HG03342 (cell line): ENCODE measurements around the gene CNPY1.

Source experiments
- ATAC-seq: cut with Tn5 transposase; IDR thresholded peaks from one replicate; pipeline ENCODE4 v1.9.1; 2021; ENCODE audit warnings: mild to moderate bottlenecking, moderate library complexity; ENCODE audit not compliant: unreplicated experiment

Gene CNPY1

DNA sequence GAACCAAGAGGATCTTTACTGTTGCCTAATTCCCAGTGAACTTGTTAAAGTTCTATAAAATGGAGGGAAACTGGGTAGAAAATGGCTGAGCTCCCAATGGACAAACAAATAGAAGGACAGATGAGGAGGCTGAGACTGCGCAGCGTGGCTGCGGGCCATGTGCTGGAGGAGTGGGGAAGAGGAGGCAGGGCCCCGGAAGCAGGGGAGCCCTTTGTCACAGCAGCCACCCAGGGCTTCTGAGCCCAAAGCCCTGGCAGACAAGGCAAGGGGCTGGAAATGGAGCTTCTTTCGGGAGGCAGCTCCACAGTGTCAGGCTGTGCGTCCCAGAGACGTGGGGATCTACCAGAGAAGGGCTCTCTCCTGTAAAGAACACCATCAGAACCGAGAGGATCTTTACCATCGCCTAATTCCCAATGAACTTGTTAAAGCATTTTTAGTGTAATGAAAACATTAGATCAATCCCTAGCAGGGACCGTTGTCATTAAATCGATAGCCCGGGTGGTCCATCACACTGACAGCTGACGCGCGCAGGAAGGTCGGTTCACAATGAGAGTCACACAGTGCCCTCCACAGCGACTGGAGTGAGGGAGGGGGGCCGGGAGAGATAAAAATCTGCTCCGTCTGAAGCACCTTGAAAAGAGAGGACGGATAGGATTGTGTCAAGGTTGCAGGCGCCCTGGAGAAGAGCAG is 14.0 kb upstream of the CNPY1 start:
- ATAC-seq, result no peak

DNA sequence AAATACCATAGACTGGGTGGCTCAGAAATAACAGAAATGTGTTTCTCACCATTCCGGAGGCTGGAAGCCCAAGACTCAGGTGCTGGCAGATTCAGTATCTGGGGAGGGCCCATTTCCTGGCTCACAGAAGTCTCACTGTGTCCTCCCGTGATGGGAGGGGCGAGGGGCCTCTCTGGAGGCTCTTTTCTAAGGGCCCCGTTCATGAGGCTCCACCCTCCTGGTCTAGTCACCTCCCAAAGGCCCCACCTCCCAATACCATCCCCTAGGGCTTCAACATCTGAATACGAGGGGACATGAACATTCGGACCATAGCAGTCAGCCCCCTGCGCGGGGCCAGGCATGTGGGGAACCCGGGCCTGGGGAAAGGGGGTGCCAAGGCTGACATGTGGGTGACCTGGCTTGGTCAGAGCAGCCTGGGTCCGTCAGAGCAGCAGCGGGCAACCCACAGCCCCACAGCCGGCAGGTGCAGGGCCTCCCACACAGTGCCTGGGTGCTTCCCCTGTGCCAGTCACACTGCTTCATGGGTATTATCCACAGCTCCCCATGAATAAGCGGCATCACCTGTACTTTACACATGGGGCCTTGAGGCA is 13.3 kb upstream of the CNPY1 start:
- no peak for ATAC-seq

DNA sequence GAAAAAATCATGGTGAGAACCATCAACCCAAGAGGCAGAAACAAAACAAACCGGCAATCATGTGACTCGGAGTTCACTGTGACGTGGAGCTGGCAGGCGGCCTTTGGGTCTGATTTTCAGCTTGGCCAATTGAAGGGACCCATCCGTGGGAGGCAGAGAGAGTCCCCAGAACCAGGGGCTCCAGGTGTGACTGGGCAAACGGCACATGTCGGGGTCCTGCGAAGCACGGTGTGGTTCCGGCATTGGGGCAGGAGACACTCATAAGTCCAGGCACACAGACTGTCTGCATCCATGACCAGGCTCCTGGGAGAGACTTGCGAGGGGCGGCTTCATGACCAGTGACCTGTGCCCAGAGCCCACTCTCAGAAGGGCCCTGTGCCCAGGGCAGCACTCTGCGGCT is 12.6 kb upstream of the CNPY1 start:
- no peak for ATAC-seq

DNA sequence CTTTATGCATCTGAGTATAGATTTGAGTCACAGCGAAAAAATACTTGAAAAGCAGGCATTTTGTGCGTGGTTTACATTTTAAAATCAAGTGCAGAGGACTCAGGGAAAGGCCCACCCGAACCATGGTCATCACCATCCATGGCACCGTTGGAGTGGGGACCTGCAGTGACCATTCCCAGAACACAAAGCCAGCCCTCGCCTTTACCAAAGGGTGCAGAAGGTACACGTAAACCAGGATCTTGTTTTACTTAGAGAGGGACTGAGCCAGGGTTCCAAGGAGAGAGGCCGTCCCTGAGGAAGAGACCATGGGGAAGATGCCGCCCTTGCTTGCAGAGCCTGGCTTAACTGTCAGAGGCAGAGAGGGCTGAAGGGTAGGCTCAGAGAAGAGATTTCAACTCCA is 12.0 kb upstream of the CNPY1 start:
- no peak for ATAC-seq

DNA sequence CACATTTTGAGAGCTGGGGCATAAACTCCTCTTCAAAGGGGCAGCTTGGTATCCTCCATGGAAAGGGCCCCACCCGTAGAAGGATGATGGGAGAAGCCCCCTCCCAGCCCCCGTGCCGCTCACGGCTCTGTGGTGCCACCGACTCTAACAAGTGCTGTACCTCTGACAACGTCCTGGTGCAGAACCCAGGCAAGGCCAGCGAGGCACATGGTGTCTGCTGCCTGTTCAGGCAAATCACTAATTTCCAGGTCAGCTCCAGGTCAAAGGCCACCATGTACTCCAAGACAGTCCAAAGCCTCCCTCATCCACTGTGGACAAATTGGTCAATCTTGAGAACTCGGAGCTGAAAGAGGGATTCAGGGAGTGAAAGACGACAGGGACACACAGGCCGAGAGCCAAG is 11.4 kb upstream of the CNPY1 start:
- no peak for ATAC-seq

DNA sequence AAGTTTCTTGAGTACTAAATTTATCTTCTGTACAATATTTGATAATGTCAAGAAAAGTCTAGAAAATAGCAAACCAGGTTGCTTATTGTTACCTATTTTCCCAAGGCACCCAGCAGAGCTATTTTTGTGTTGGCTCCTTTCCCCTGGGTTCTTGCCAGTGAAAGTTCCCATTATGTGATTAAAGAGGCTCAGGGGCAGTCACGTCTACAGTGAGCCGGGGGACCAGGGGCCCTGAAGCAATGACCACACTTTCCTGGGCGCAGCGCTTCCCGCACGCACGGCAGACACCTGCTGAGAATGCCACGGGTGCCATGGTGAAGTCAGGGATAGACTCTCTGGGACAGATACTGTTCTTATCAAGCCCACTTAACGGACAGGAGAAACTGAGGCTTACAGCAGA is 10.4 kb upstream of the CNPY1 start:
- no peak for ATAC-seq

DNA sequence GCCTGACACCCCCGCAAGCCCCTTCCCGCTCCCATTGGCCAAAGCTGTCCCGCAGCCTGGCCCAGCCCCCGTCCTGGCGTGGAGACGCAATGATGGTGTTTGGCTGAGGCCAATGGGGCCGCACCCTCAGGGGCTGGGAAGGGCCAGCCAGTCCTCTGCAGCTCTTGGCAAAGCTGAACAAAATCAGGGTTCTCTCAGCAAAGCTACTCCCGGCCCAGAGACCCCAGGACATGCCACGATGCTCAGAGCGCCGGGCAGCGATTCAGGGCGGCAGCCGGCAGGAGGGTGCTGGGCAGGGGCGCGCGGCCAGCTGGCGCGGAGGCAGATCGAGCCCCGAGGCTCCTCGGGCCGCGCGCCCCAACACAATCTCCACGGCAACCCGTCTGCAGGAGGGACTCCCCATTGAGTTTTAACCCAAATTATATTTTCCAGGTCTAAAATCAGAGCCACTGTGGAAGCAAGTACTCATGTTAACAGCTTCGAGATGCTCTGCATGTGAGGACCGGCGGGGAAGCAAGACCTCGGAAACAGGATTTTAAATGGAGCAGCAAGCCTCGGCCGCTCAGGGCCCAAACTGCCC is 8.8 kb upstream of the CNPY1 start:
- no peak for ATAC-seq

DNA sequence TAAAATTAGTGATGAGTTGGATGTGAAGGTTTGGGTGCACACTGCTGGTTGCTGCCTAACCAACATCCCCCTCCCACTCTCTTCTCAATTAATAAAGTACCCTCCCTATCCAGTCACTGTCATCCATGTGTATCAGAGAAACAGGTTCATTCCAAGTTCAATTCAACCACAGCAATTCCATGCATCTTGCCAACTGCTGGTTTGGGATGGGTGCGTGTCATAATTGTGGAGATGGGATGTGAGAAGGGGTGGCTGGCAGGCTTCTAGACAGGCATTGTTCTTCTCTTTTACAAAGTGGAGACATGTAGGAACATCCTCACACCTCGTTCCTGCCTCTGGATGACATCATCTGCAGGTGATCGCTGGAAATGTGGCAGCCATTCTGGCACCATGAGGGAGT is 7.5 kb upstream of the CNPY1 start:
- no peak for ATAC-seq

DNA sequence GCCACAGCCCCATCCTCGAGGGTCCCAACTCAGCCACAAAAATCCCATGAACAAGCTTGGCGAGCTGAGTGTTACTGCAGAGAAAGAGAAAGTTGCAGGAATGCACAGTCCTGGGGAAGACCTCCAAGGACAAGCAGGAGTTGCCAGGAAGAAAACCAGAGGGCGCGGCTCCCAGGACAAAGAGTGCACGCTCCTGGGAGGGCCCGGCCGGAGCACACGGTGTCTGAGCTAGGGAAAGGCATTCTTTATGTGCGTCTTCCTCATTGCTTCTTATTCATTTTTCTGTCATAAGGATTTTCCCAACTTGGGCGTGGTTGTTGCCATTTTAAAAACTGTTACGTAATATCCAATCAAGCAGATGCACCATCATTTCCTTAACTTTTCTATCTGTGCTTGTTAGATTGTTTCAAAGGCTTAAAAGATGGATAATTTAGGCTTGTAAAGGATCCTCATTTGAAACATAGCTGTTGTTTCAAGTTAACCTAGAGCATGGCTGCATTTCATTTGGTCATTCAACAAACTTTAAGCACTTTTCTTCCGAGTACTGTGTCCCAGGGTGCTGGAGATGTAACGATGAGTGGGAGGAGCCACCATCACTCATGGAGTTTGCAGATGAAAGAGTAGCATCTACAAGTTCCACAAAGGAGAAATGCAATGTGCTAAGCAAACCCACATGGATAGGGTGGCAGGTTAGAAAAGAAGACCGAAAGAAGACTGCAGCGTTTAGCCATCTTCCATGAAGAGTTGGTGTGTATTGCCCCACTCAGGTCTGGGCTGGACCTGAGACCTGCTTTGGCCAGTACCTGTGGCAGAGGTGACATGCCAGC is 5.6 kb upstream of the CNPY1 start:
- no peak for ATAC-seq

DNA sequence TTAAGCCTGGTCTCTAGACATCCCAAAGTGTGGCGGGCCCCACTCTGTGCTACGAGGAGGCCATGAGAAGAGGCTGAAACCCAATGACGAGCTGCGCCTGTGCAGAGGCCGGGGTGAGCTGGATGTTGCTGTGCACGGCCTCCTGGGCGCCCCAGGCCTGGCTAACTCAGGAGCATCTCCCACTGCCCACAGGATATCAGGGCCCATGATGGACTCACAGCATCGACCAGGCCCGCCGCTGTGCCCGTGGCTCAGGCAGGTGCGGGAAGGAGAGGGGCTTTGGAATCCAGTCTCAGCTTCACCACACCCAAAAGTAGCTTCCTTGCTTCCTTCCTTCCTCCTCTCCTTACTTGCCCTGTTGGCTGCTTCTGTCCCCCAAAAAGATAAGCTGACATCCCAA is 4.6 kb upstream of the CNPY1 start:
- no peak for ATAC-seq

DNA sequence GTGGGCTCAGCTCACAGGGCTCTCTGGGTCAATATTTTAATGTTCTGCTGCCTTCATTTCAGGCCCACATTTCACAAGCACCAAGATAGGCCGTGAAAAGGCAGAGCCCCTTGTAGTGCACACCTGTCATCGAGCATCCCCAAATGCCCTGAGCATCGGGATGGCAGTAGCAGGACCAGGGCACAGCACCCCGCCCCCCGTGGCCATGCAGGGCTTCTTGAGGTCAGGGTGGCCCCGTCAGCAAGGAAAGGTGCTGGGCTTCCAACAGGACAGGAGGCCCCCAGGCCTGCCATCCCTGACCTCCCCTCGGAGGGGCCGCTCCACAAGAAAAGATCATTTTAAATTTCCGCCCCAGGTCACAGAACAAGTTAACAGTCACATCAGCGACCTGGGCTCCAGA is 2.9 kb upstream of the CNPY1 start:
- no peak for ATAC-seq

DNA sequence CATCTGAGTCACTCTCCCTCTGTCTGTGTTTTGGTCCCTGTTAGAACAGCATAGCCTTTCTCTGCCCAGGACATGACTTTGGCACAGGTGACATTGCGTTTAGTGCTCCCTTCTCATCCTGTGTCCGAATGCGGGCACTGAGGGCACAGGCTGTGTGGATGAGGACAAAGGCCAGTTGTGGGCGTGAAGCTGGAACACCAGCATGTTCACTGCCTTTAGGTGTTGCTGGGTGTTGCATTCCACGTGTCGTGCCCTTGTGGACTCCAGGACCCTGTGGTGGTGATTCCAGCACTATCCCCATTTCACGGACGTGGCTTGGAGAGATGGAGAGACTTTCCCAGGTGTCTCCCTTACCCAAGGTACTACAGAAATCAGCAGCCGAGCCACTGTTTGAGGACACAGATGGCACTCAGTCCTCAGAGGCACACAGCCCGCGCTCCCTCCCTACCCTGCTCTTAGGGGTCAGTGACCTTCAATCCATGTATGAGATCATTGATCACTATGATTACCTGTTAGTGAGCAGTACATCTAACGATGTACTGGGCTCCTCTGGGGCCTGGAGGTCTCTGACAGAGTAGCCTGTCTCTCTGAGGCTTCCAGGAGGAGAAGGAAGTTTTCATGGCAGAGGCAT is 917 bp upstream of the CNPY1 start:
- ATAC-seq, result no peak

DNA sequence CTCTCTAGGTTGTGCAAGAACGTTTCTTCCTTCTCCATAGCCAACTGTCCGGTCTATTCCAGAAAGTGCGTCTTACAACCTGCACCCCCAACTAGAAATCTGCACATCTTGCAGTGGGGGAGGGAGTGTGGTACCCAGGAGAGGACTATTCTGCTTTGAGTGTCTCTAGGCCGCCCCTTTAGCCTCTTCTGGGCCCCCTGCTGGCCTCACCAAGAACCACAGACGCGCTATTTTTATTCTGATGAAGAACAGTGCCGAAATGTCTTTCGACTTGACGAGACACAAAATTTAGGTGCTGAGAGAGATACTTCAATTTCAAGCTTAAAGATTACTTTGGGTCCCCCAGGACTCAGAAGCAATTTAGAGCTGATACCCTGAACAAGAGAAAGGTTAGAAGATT is 1.0 kb downstream of the CNPY1 start:
- ATAC-seq, result no peak

DNA sequence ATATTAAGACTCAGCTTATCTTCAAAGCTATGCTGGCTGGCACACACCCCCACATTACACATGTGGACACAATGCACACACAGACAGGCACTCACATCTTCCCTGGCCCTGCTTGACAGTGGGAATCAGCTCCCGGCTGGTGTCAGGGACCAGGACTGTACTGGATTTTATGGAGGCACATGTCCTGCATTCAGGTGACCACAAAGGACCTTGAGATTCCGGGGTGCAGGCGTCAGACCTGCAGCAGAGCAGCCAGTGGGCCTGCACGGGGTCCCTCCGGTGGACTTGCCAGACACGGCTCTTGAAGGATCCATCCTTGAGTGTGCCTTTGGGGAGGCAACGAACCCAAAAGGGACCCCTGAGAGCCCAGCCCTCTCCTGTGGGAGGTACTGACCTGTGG is 1.9 kb downstream of the CNPY1 start:
- ATAC-seq, result no peak

DNA sequence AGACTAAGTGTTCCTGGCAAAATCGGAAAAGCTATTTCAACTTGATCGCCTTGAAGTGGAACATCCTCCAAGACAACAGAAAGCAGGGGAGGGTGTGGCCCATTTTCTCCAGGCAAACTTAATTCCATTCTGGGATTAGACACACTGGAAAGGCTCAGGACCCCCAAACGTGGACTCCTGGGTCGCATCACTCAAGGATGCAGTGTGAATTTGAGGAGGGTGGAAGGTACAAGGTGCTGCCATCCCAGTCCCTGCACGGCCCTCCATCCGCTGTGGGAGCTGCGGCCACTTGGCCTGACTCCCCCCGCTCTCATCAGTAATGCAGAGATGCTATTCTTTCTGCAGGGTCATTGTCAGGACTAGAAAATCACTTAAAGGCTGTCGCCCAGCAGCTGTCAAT is 2.4 kb downstream of the CNPY1 start:
- no peak for ATAC-seq

DNA sequence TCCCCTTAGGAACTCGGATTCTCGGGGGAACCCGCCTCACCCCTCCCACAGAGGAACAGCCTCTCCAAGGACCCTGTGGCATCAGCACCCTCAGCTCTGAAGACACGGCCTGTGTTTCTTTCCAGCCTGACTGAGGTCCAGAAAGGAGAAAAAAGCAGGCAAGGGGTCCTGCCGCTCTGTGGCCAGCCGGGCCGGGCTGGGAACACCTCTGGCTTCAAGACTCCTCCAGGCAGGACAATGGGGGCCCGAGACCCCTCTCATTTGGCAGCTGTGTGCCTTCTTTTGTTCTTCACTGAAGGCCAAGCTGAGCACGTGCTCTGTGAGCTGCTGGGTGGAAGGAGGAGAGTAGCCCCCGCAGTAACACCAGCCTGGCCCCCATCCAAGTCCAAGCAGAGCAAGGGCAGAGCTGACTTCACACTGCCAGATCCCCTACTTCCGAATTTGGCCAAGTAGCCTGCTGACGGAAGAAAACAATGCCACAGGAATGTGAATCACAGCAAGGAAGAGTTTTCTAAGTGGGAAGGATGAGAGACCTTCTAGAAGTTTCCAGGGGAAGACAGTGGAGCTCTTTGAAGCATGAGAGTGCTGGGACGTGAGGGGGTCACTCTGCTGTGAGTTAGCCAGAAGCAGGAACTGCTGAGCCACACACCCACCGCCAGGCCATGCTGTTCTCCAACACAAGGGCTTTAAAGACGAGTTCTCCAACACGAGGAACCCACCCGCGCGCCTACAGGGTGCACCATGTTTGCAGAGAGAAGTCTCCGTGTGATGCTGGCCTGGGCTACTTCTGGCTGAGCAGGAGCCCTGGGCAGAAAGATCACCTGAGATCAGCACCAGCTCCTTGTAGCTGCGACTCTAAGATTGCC is 3.1 kb downstream of the CNPY1 start:
- no peak for ATAC-seq

DNA sequence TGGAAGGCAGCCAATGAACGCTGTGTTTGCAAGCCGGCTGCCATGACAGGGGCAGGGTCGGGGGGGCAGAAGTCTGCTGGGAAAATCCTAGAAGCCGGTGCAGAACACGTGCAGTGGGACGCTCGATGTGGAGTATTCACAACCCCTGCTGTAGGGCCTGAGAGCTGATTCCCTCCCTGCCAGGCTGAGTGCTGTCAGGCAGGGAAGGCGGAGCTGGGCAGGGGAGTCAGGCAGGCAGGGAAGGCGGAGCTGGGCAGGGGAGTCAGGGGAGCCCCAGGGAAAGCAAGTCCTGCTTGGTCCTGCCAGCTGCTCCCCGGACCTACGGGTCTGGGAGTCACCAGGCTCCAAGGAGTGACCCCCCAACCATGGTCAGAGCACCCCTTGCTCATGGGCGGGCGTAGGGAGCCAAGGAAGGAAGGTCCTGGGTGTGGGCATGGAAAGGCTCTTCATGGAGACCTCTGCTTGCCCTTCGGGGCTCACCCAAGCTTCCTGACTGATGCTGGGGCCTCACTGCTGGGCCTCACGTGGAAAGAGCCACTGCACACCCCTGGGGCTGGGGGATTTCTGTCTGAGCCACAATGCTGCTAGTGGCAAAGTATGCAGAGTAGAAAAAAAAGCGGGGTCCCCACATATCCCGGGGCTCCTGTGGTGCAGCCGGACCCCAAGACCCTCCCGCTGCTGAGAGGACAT is 4.2 kb downstream of the CNPY1 start:
- ATAC-seq, result no peak

DNA sequence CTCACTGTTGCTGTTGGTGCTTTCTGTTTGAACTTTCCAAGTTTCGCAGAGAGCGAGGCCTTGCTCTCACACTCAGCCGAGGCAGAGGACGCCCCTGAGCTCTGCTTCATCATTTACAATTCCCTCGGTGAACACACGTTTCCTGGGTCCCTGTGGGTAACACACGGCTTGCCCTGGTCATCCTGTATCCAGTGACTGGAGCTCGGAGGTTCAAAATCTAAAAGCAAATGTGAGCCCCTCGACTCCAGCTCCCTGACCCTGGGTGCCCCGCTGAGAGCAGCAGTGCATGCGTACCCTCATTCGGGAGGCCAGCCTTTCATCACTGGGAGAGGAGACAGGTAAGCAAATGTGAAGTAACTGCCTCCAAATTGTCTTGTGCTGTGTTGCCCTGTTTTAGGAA is 5.8 kb downstream of the CNPY1 start:
- ATAC-seq, result no peak

DNA sequence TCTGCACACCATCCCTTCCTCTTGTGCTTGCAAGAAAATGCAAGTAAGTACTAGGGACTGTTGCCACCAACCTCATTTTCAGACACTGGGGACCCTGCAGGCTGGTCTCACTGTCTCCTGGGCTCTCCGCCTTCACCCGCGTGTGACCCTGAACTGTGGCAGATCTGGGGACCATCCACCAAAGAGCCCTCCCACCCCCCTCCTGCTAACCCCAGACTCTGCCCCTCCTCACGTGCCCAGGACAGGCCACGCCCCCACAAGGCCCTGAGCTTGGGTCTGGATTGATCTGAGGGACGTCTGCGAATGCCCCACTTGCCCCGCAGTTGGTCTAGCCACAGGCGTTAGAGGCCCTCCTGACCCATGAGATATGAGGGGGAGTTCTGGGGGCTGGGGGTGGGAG is 8.1 kb downstream of the CNPY1 start:
- no peak for ATAC-seq

DNA sequence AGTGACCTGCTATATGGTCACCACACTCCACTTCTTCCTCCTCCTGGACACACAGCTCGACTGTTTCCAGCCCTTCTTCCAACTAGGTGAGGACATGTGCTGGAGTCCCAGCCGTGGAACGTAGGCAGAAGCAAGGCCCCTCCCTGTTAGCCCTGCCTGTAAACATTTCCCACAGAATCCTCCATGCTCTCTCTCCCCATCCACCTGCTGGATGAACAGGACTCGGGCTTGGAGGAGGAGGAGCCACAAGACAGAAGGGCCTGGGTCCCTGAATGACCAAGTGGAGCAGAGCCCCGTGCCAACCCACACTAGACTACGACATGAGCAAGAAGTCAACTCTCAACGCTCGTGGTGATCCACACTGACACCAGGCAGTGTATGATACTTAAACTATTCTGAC is 9.9 kb downstream of the CNPY1 start:
- no peak for ATAC-seq
